Left lung (tissue), 10 donors: ENCODE data around the gene ZNF70. TPM values are rescaled to one million over a fixed set of nuclear protein-coding genes. Genes with fewer than 3 reads are reported as not detected.

Experiments
- ATAC-seq: fragments of 200-7000 bp; cut with Tn5 transposase; one replicate; pipeline ENCODE4 v1.9.1; 2020; ENCODE audit warnings: moderate library complexity
- DNase-seq, 4 donors: peaks; one replicate each; pipeline ENCODE4 v3.0.0-alpha.2; 2013 to 2020
- H3K27ac ChIP-seq, 2 donors: fragments of 200-600 bp; sonication (generic) in 1 of 2; one replicate each; pipeline versions ENCODE4 v1.5.0 to v1.8.0; 2020 to 2021
- H3K27me3 ChIP-seq, 2 donors: fragments of 200-600 bp; sonication (generic) in 1 of 2; one replicate each; pipeline versions ENCODE4 v1.5.0 to v1.8.0; 2020 to 2021
- H3K36me3 ChIP-seq, 2 donors: fragments of 200-600 bp; sonication (generic) in 1 of 2; one replicate each; pipeline versions ENCODE4 v1.5.0 to v1.8.0; 2020 to 2021
- H3K4me1 ChIP-seq, 2 donors: fragments of 200-600 bp; one replicate each; pipeline ENCODE4 v1.8.0; 2021
- H3K4me3 ChIP-seq, 2 donors: fragments of 200-600 bp; sonication (generic) in 1 of 2; one replicate each; pipeline versions ENCODE4 v1.5.0 to v1.8.0; 2020 to 2021; ENCODE audit warnings: mild to moderate bottlenecking in 1 of 2
- H3K9me3 ChIP-seq, 2 donors: fragments of 200-600 bp; sonication (generic) in 1 of 2; one replicate each; pipeline versions ENCODE4 v1.5.0 to v1.8.0; 2020 to 2021
- intact Hi-C, 2 donors: fragments of 100-400 bp; cut with DNase I; formaldehyde crosslinking; loops; one replicate each; pipeline versions ENCODE4 v1.11.2 to v1.14.2; 2022
- polyA plus RNA-seq, 6 donors: library from polyadenylated mRNA; unstranded; fragments of 120-200 nt; gene quantifications; one replicate each; pipeline ENCODE4 v1.2.1, GENCODE V29; 2013; ENCODE audit not compliant: insufficient read length in 6 of 6
- total RNA-seq, 2 donors: library from RNA; stranded (reverse); fragmentation: NEBNext Ultra II Directional; extraction: Animal tissue kit (Norgen Biotek cat#: 25700); gene quantifications; one replicate each; pipeline ENCODE4 v1.2.1, GENCODE V29; 2021
- TF ChIP-seq, protein P1 (sequence below), 2 donors: fragments of 200-600 bp; sonication (generic) in 1 of 2; IDR thresholded peaks; one replicate each; pipeline versions ENCODE4 v1.5.0 to v1.8.0; 2021; ENCODE audit warnings: antibody characterized with exemption in 2 of 2
- donor health status: DM: no; HTN: yes; CAD: no.
- donor health status: DM: no; HTN: no; CAD: no.

The ZNF70 gene
- total and polyA plus RNA-seq, 8 donors, result 5.9 to 10.7 (median 9.4) TPM

- H3K36me3 ChIP-seq, result peaks cover 0 to 68% of the 10 kb centered on the region in 2 donors
- DNase-seq (no peak), ATAC-seq (no peak)
- H3K9me3 ChIP-seq, result no peaks in the 10 kb centered on the region
- H3K27ac ChIP-seq, result peak overlapping the region; percentile 19 to 89
- H3K27me3 ChIP-seq, result no peaks in the 10 kb centered on the region
- TF ChIP-seq, protein P1, sequence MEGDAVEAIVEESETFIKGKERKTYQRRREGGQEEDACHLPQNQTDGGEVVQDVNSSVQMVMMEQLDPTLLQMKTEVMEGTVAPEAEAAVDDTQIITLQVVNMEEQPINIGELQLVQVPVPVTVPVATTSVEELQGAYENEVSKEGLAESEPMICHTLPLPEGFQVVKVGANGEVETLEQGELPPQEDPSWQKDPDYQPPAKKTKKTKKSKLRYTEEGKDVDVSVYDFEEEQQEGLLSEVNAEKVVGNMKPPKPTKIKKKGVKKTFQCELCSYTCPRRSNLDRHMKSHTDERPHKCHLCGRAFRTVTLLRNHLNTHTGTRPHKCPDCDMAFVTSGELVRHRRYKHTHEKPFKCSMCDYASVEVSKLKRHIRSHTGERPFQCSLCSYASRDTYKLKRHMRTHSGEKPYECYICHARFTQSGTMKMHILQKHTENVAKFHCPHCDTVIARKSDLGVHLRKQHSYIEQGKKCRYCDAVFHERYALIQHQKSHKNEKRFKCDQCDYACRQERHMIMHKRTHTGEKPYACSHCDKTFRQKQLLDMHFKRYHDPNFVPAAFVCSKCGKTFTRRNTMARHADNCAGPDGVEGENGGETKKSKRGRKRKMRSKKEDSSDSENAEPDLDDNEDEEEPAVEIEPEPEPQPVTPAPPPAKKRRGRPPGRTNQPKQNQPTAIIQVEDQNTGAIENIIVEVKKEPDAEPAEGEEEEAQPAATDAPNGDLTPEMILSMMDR (IDR thresholded peaks at IDR 0.05), result no peak
- intact Hi-C loops, result no loop called here
- H3K4me3 ChIP-seq, result no peak overlapping the region
- peaks cover 0 to 24% of the 10 kb centered on the region in 2 donors for H3K4me1 ChIP-seq
Measured at GRCh38 chr22:23695571-23696325, 55.2 kb downstream of the ZNF70 start.

- H3K27ac ChIP-seq, result peak overlapping the region in 1 of 2 donors; percentile 89
- H3K4me1 ChIP-seq, result peaks cover 0 to 24% of the 10 kb centered on the region in 2 donors
- no peak for ATAC-seq
- peak in 1 of 4 donors; percentile 54 for DNase-seq
- no peak overlapping the region for H3K4me3 ChIP-seq
- TF ChIP-seq, protein P1 (IDR thresholded peaks at IDR 0.05), result no peak
- H3K9me3 ChIP-seq, result no peaks in the 10 kb centered on the region
- no peaks in the 10 kb centered on the region for H3K27me3 ChIP-seq
- H3K36me3 ChIP-seq, result peaks cover 0 to 66% of the 10 kb centered on the region in 2 donors
- intact Hi-C loops, result no loop called here
Measured at GRCh38 chr22:23695141-23695540, 55.8 kb downstream of the ZNF70 start.

- Histone ChIP-seq H3K9me3 (no peaks in the 10 kb centered on the region), H3K27ac (peak overlapping the region in 1 of 2 donors; percentile 89), H3K4me1 (peaks cover 0 to 24% of the 10 kb centered on the region in 2 donors), H3K36me3 (peaks cover 0 to 66% of the 10 kb centered on the region in 2 donors), H3K27me3 (no peaks in the 10 kb centered on the region), H3K4me3 (no peak overlapping the region)
- intact Hi-C loops, result no loop called here
- ATAC-seq (no peak), DNase-seq (no peak)
- TF ChIP-seq, protein P1 (IDR thresholded peaks at IDR 0.05), result no peak
Measured at GRCh38 chr22:23693979-23694680, 56.8 kb downstream of the ZNF70 start.

GRCh38 chr22:23692598-23693291, 58.2 kb downstream of the ZNF70 start:
- DNase-seq (peak in 1 of 4 donors; percentile 35), ATAC-seq (no peak)
- intact Hi-C loops, result no loop called here
- H3K27ac ChIP-seq, result no peak overlapping the region
- H3K36me3 ChIP-seq, result peaks cover 0 to 68% of the 10 kb centered on the region in 2 donors
- H3K27me3 ChIP-seq, result no peaks in the 10 kb centered on the region
- no peaks in the 10 kb centered on the region for H3K9me3 ChIP-seq
- no peak overlapping the region for H3K4me3 ChIP-seq
- H3K4me1 ChIP-seq, result peaks cover 0 to 24% of the 10 kb centered on the region in 2 donors
- TF ChIP-seq, protein P1 (IDR thresholded peaks at IDR 0.05), result no peak
